ENCODE data around the gene FAM83D.
"Not testable (repeated sequence)": the region's sequence is repeated elsewhere in the genome, so short reads cannot be mapped to it uniquely, and the experiment has no call there.

FAM83D gene

GRCh38 chr20:38935967-38936407 is 9.8 kb downstream of the FAM83D start:
- DNase-seq: no peak

- no peak for DNase-seq
Measured at GRCh38 chr20:38937000-38937399, 10.8 kb downstream of the FAM83D start.

- DNase-seq: no peak
Measured at GRCh38 chr20:38937978-38938473, 11.8 kb downstream of the FAM83D start.

- DNase-seq: no peak
Measured at GRCh38 chr20:38939686-38940085, 13.5 kb downstream of the FAM83D start.

- DNase-seq: no peak
Measured at GRCh38 chr20:38940644-38941043, 14.4 kb downstream of the FAM83D start.

- DNase-seq: no peak
Measured at GRCh38 chr20:38941726-38942389, 15.6 kb downstream of the FAM83D start.

GRCh38 chr20:38945012-38945411 is 18.8 kb downstream of the FAM83D start:
- DNase-seq: no peak

- no peak for DNase-seq
Measured at GRCh38 chr20:38946836-38947235, 20.6 kb downstream of the FAM83D start.

GRCh38 chr20:38947931-38948362 is 21.7 kb downstream of the FAM83D start:
- DNase-seq: no peak

- no peak for DNase-seq
Measured at GRCh38 chr20:38950254-38950653, 24.0 kb downstream of the FAM83D start.

- no peak for DNase-seq
Measured at GRCh38 chr20:38951611-38952010, 25.4 kb downstream of the FAM83D start.

GRCh38 chr20:38952153-38952552 is 25.9 kb downstream of the FAM83D start:
- DNase-seq: no peak

- DNase-seq: no peak
Measured at GRCh38 chr20:38953630-38954340, 27.6 kb downstream of the FAM83D start.

- DNase-seq: no peak
Measured at GRCh38 chr20:38957235-38957876, 31.1 kb downstream of the FAM83D start.

- no peak for DNase-seq
Measured at GRCh38 chr20:38957915-38958485, 31.8 kb downstream of the FAM83D start.

GRCh38 chr20:38960187-38960687 is 34.0 kb downstream of the FAM83D start:
- DNase-seq: not testable (repeated sequence)

GRCh38 chr20:38961530-38962043 is 35.4 kb downstream of the FAM83D start:
- DNase-seq: no peak

- peak; percentile 99 for DNase-seq
Measured at GRCh38 chr20:38962044-38962927, 36.1 kb downstream of the FAM83D start, which contains the start of gene DHX35. Gene DHX35 (plus strand): TSS chr20:38962344. CDS start chr20:38962368, 24 bp downstream.

- DNase-seq: no peak
Measured at GRCh38 chr20:38962928-38963401, 36.7 kb downstream of the FAM83D start.

- DNase-seq: no peak
Measured at GRCh38 chr20:38963745-38964144, 37.5 kb downstream of the FAM83D start.

- DNase-seq: no peak
Measured at GRCh38 chr20:38965264-38965663, 39.0 kb downstream of the FAM83D start.

- no peak for DNase-seq
Measured at GRCh38 chr20:38968090-38968489, 41.9 kb downstream of the FAM83D start.
